GM19397 (cell line): ENCODE results near the gene BMP8A.
"Not testable (repeated sequence)": the region's sequence is repeated elsewhere in the genome, so short reads cannot be mapped to it uniquely, and the experiment has no call there.

Experiments
- ATAC-seq: cut with Tn5 transposase; IDR thresholded peaks from one replicate; pipeline ENCODE4 v1.9.1; 2021; ENCODE audit warnings: mild to moderate bottlenecking, moderate library complexity; ENCODE audit not compliant: unreplicated experiment

Gene BMP8A

GRCh38 chr1:39504436-39504835 is 13.0 kb downstream of the BMP8A start:
- ATAC-seq = not testable (repeated sequence)

DNA sequence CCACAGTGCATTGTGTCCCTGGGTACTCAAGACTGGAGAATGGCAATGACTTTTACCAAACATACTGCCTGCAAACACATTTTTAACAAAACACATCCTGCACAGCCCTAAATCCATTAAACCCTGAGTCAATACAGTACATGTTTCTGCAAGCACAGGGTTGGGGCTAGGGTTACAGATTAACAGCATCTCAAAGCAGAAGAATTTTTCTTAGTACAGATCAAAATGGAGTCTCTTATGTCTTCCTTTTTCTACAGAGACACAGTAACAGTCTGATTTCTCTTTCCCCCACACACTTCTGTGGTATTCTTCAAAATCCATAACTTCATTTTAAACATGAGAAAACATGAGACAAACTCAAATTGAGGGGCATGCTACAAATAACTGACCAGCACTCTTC is 13.9 kb downstream of the BMP8A start:
- ATAC-seq = no peak

DNA sequence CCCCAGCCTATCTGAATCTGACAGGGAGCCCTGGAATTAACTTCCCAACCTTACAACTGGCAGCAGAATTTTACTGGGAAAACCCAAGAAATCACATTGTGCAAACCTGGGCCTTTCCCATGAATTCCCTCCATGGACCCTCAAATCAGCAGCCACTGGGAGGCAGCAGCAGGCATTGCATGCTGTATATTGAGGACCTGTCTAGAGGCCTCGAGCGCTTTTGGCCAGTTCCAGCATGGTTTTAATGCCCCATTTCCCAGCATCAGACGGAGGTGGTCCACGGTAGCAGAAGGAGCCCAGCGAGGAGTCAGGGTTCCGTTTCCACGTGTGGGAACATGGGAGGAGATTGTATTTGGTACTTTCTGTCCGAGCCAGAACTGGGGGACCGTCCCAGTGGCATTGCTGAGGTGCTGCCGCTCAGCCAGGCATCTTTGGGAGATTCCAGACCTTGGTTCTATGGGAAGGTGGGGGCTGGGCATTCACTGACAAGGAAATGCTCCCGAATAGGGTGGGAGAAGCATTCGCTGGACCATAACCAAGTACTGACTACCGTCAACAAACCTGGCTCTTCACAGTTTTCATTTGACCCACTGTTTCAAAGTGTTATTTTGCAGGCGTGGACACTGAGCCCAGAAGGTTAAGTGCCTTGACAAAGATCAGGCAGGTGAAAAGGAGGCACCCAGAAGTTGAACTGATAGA is 15.9 kb downstream of the BMP8A start:
- ATAC-seq = no peak

DNA sequence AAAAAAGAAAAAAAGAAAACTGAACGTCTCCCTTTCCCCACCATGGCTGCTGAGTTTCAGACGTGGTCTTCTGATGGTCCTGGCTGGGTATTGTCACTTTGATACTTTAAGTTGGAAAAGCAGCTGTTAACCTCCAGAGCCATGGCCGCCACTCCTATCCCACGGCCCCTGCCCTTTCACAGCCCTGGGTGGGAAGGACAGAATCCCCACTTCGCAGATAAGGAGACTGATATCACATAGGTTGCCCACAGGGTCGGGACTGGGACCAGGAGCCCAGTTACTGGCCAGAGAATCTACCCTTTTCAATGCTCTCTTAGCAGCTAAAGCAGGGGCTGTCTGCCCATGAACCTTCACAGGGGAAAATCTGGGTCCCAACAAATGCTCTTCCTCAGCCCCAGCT is 16.8 kb downstream of the BMP8A start:
- no peak for ATAC-seq

DNA sequence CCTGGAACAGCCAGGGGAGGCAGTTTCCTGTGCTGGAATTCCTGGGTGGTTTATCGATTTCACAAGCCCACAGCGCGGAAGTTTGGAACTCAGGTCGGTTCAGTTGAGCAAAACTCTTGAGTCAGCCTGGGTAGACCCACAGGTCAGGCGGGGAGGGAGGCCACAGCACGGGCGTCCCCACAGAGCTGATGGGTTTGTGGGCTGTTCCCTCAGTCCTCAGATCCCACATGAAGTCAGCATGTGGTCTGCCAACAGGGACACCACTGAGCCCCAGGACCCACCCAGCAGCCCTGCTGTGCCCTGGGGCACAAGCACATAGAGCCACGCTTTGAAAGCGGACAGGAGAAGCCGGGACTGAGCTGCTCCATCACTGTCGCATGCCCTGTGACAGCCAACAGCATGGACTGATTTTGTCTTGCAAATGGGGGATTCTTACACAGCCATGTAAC is 17.4 kb downstream of the BMP8A start:
- ATAC-seq = peak; percentile 17

DNA sequence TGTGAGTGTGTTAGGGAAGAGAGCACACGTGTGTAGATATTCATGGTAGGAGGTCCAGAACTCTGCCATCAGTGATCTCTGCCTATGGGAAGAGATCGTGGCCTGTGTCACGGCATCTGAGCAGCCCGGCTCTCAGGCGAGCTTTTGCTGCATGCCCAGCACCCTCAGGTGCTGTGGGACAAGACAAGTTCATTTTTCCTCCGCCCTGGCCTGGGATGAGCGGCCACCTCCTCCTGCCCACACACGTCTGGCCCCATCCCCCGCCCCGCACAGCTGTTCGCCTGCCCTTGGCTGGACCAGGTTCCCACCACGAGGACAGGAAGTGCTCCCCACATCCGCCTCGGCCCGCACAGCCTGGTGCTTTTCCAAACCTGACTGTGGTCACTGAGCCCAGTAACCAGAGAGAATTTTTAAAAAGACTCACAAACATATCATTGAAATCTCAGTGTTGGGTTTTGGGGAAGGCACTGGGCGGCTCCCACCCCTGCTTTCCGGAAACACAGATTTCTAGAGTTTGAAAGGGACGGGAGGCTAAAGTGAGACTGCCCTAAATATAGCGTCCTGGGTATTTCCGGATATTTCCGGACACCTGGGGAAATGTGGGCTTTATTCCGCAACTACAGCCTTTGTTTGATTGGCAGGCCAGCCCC is 18.0 kb downstream of the BMP8A start:
- ATAC-seq = peak; percentile 70

GRCh38 chr1:39510570-39511186 is 19.2 kb downstream of the BMP8A start:
- not testable (repeated sequence) for ATAC-seq

GRCh38 chr1:39511477-39511876 is 20.0 kb downstream of the BMP8A start:
- ATAC-seq = not testable (repeated sequence)

DNA sequence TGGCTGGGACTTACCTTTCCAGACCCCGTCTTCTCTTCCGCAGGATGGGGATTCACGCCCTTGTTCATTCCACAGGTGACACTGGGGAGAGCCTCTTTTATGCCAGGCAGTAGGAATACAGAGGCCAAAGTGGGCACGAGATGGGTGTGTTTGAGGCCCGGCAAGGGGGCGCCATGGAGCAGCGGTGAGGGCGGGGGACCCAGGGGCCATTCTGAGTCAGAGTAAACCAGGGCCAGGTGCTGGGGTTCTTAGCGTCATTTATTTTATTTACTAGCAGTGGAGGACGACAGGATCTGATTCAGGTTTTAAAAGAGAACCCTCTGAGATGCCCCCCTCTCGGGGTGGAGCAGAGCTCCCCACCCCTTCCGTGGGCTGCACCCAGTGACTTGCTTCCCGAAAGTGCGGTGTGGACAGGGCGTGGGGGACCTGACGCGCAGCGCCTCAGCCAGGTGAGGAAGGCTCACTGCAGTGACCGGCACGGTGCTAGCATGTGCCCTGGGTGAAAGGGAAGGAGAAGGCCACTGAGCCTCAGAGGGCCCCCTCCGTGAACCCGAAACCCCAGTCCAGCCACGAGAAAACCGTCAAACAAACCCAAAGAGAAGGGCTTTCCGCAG is 20.9 kb downstream of the BMP8A start:
- not testable (repeated sequence) for ATAC-seq

DNA sequence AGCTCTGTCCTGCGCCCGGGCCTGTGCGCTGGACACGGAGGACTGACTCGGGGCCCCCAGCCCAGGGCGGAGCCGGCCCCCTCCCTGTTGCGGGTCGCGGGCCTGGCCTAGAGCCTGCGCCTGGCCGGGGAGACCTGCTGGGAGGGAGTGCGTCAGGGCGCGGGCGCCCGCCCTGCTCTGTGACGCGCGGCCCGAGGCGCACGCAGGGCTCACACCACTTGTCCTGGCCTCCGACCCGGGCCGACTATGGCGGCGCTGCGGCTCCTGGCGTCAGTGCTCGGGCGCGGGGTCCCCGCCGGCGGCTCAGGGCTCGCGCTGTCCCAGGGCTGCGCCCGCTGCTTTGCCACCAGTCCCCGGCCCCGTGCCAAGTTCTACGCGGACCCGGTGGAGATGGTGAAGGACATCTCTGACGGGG is 23.3 kb downstream of the BMP8A start:
- ATAC-seq = not testable (repeated sequence)

GRCh38 chr1:39515131-39516086 is 24.0 kb downstream of the BMP8A start:
- ATAC-seq = not testable (repeated sequence)

GRCh38 chr1:39516841-39517240 is 25.4 kb downstream of the BMP8A start:
- not testable (repeated sequence) for ATAC-seq

GRCh38 chr1:39517936-39518335 is 26.5 kb downstream of the BMP8A start:
- ATAC-seq = not testable (repeated sequence)

- not testable (repeated sequence) for ATAC-seq
Observed at GRCh38 chr1:39519376-39519775, 27.9 kb downstream of the BMP8A start.

- not testable (repeated sequence) for ATAC-seq
Observed at GRCh38 chr1:39522221-39522620, 30.8 kb downstream of the BMP8A start.

GRCh38 chr1:39522661-39523567 is 31.5 kb downstream of the BMP8A start:
- ATAC-seq = no peak

DNA sequence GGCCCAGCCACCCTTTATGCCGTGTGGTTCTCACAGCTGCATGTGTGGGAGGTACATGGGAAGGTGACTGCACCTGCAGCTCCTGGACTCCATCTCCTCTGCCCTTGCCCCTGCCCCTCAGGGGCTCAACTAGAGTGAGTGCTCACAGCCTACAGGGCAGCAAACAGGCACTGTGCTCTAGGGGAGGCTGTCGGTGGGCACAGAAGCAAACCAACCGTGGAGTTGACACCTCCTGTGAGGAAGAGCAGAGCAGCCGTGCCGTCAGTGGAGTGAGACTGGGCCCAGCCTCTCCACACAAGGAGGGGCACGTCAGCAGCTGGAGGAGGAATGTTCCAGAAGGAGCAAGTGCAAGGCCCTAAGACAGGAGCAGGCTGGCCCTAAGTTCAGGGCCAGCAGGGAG is 32.7 kb downstream of the BMP8A start:
- ATAC-seq = no peak

DNA sequence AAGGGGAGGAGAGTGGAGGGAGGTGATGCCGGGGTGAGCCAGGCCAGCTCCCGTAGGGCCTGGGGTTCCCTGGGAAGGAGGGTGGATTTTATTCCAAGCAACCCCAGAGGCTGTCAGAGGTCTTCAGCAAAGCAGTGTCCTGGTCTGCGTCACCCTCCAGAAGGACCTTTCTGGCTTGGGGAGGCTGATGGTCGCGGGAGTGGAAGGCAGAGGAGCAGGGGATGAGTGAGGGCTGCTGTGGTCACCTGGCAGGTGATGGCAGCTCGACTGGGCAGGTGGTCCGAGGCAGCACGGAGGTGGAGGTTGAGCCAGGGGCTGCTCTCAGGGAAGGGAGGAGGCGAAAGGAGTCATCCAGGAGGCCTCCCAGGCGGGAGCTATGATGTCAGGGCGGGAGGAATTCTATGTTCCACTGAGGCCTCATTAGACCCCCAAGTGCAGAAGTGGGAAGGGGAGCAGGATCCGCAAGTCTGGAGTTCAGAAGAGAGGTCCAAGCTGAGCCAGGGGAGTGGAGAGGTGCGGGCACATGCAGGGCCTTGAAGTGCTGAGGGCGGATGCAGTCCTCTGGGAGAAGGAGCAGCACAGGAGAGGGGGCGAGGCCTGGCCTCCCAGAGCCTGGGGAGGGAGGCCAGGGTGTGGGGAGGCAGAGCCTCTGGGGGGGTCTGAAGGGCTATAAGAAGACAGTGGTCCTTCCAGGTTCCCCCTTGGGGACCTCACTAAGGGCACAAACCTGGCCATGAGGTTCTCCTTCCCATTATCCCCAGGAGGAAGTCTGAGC is 33.3 kb downstream of the BMP8A start:
- no peak for ATAC-seq
